RWPE1 (cell line): ENCODE results near the gene KCND2.

Experiments used
- CTCF ChIA-PET: fragments of 350-600 bp; sonication (Branson Sonifier 250); formaldehyde crosslinking; extraction: SDS; loops from one replicate; lab custom pipeline; 2021; lab: Yijun Ruan, JAX
- POLR2A ChIA-PET: fragments of 400-600 bp; formaldehyde crosslinking; extraction: SDS; loops from one replicate; lab custom pipeline; 2020; ENCODE audit warnings: antibody characterized with exemption; ENCODE audit not compliant: low non-redundant PET; lab: Yijun Ruan, JAX
- DNase-seq: peaks from one replicate; pipeline ENCODE4 v3.0.0; 2012; ENCODE audit warnings: low spot score
- H3K27ac ChIP-seq: fragments of 450-650 bp; 2 replicates; pipeline ENCODE4 v1.5.1; 2017
- TF ChIP-seq, protein P1 (sequence below): fragments of 450-650 bp; conservative IDR thresholded peaks from 2 replicates; pipeline ENCODE4 v1.5.1; 2017; ENCODE audit warnings: low read depth, mild to moderate bottlenecking

The KCND2 gene

DNA sequence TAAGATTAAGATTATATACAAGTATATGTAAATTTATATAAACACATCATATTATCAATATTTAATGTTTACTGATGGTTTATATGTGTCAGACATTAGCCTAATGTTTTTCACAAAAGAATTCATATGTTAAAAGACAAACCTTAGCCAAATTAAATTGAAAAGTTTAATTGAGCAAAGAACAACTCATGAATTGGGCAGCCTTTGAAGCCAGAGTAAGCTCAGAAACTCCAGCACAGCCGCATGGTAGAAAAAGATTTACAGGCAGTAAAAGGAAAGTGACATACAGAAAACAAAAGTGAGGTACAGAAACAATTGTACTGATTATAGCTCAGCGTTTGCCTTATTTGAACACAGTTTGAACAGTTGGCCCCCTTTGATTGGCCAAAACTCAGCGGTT lies 460.9 kb downstream of the KCND2 start:
- CTCF ChIA-PET: interaction anchor here (1.1 kb wide), 1 partner anchor 9 kb away, joined by 3 read pairs; no protein-coding TSS in a partner anchor
- TF ChIP-seq, protein P1, sequence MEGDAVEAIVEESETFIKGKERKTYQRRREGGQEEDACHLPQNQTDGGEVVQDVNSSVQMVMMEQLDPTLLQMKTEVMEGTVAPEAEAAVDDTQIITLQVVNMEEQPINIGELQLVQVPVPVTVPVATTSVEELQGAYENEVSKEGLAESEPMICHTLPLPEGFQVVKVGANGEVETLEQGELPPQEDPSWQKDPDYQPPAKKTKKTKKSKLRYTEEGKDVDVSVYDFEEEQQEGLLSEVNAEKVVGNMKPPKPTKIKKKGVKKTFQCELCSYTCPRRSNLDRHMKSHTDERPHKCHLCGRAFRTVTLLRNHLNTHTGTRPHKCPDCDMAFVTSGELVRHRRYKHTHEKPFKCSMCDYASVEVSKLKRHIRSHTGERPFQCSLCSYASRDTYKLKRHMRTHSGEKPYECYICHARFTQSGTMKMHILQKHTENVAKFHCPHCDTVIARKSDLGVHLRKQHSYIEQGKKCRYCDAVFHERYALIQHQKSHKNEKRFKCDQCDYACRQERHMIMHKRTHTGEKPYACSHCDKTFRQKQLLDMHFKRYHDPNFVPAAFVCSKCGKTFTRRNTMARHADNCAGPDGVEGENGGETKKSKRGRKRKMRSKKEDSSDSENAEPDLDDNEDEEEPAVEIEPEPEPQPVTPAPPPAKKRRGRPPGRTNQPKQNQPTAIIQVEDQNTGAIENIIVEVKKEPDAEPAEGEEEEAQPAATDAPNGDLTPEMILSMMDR: no peak
- H3K27ac ChIP-seq: no peak overlapping the region
- POLR2A ChIA-PET: no interaction called here
- no peak for DNase-seq

DNA sequence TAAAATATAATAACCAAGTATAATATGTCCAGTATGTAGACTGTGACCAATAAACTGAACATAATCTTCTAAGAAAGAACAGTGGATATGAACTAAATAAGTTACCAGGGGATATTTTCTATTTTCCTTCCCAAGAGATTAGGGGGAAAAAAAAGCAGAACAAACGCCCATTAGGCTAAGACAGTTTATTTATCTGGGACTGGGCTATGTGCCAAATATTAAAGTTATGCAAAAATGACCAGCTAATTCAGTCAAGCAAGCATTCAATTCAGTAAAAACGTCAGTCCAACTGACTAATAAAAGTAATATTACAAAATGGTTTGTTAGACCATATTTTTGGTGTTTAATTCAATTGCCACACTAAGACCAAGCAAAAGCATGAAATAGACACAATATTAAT lies 462.8 kb downstream of the KCND2 start:
- DNase-seq: no peak
- ChIA-PET CTCF (no interaction called here), POLR2A (no interaction called here)
- no peak overlapping the region for H3K27ac ChIP-seq
- TF ChIP-seq, protein P1: no peak

DNA sequence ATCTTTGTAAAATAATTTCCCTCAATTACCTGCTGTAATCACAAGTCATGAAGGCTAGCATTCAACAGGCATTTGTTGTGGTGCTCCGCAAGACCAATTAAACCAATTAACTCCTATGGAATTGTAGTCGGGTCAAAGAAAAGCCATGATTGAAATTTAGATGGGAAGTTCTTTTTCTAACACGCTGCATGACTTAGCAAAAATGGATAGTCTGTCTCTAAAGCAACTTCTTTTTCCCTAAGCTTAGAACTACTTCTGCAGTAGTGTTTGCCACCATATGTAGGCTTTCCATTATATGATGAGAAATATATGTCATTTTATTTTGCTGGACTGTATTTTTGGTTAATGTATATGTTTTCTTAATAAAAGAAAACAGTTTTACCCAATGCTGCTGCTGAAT lies 465.8 kb downstream of the KCND2 start:
- TF ChIP-seq, protein P1: no peak
- no peak overlapping the region for H3K27ac ChIP-seq
- POLR2A ChIA-PET: no interaction called here
- no peak for DNase-seq
- CTCF ChIA-PET: no interaction called here

DNA sequence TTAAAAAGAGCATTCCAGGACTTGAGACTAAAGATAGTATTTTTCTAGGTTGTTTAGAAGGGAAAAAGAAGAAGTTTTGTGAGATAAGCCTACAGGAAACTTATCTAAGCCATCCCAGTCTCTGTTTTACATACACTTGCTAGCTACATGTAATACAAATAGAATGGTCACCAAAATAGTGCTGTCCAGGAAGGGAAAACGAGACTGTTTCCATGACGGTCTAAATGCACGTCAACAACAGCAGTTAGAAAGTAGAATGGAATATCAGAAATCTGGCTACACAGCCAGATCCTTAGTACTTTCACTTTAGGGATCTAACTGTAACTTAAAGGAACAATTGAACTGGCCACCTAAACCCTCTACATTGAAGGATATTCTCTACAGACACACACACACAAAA lies 467.4 kb downstream of the KCND2 start:
- H3K27ac ChIP-seq: no peak overlapping the region
- TF ChIP-seq, protein P1: no peak
- ChIA-PET CTCF (interaction anchor here (0.7 kb wide), 1 partner anchor 439 kb away, joined by 3 read pairs; no protein-coding TSS in a partner anchor), POLR2A (no interaction called here)
- DNase-seq: no peak

DNA sequence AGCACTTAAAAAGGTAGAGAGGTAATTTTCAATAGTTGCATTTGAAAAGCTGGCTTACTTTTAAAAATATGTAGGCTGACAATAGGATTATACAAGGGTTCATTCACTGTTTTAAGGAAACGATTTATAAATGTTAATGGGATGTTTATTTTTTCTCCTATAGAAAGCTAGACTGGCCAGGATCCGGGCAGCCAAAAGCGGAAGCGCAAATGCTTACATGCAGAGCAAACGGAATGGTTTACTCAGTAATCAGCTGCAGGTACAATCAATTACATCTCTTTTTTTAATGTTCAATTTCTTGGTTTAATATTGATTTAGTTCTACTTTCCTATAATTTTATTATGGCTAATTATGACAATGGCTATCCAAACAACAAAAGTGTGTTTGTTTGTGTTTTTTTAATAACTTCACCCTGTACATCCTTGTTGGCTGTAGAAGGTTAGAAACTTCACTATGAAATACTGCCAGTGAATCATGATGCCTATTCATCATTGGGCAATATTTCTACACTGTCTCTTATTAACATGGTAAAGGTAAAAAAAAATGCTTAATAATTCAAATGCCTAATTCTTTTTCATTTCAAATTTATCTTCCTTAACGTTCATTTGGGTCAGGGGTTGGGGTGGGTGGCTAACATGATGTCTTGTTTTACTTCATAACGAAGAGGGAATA lies 468.5 kb downstream of the KCND2 start:
- TF ChIP-seq, protein P1: no peak
- POLR2A ChIA-PET: no interaction called here
- DNase-seq: no peak
- CTCF ChIA-PET: no interaction called here
- H3K27ac ChIP-seq: no peak overlapping the region

DNA sequence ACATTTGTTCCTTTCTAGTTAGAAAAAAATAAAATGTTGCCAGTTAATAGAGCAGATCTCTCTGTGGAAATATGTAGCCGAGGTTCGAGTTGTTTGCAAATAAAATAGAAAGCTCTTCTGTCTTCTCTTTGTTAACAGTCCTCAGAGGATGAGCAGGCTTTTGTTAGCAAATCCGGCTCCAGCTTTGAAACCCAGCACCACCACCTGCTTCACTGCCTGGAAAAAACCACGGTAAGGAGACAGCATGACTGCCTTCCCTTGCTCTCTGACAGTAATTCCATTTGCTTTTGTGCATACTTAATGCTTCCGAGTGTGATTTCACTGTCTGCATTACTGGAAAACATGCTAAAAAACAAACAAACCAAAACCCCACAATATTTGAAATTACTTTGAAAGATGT lies 469.4 kb downstream of the KCND2 start:
- ChIA-PET CTCF (no interaction called here), POLR2A (no interaction called here)
- H3K27ac ChIP-seq: no peak overlapping the region
- DNase-seq: no peak
- TF ChIP-seq, protein P1: no peak
